NK-92 treated with Interleukin-12 subunit alpha and Interleukin-12 subunit beta, amount 100 ng/mL, for 24 hours (cell line): ENCODE measurements around the gene C1QL2.

Experiments
- DNase-seq: peaks from one replicate; lab custom pipeline; 2025; lab: John Stamatoyannopoulos, UW

Gene C1QL2

DNA sequence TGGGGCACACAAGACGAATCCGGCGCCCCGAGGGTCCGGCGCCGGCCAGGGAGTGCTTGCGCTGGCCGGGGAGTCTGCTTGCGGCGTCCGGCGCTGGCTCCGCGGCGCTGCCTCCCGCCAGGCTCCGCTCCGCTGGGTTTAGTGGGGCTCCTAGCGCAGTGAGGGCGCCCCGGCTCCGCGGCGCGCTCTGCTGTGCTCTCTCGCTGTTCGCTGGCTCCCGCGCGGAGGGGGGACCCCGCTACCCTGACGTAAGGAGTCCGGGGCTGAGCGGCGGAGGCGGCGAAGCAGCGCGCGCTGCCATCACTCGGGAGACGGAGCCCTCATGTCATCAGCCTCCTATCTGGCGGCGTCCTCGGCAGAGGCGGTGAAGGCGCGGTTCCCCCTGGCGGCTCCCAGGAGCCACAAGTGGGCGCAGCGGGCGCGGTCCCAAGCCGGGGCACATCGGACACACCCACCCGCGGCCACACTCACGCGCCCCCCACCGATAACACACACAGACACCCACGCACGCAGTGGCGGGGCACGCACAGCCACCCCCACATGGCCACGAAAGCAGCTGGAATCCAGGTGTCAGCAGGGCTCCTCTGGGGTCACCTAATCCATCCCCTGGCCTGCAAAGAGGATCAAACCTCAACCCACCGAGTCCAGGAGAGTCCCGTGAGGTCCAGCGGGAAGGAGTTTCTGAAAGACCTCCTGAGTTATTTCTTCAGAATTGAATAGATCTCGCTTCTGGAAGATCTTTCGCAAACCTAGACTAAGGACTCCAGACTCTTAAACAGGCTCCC lies at the start of gene C1QL2:
TSS of gene C1QL2 (minus strand) at position 189 of the 785 bp plus-strand sequence. CDS start 482 bp downstream, outside the sequence.
- no peak for DNase-seq

DNA sequence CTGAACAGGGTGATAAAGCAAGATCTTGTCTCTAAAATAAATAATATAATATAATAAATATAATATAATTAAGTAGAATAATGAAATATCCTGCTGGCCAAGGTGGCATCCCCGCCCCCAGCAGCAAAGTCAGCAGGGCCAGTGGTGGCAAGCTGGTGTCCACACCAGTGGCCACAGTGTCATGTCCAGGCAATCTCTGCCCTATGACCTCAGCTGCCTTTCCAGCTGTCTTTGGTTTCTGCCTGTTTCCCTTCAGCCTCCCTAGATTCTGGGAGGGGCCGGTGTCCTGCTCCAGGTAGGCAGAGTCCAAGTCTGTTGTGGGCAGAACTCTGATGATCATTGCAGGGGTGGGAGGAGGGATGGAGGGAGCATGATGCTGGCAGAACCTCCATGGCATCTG lies 48.9 kb upstream of the C1QL2 start:
- DNase-seq, result no peak

DNA sequence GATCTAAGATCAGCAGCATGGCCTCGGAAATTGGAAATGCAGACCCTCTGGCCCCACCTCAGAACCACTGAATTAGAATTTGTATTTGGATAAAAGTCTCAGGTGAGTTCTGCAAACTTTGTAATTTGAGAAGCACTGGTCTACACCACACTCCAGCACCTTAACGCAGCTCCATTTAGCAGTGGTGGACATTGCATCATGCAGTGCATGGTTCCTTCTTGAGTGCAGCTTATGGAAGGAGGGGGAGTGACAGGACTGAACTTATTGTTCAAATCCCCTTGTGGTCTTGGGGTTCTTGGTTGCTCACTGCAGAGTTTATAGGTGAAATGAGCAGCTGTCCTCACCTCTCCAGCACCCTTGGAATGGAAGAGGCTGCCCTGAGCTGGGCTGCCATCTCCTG lies 47.6 kb upstream of the C1QL2 start:
- no peak for DNase-seq

DNA sequence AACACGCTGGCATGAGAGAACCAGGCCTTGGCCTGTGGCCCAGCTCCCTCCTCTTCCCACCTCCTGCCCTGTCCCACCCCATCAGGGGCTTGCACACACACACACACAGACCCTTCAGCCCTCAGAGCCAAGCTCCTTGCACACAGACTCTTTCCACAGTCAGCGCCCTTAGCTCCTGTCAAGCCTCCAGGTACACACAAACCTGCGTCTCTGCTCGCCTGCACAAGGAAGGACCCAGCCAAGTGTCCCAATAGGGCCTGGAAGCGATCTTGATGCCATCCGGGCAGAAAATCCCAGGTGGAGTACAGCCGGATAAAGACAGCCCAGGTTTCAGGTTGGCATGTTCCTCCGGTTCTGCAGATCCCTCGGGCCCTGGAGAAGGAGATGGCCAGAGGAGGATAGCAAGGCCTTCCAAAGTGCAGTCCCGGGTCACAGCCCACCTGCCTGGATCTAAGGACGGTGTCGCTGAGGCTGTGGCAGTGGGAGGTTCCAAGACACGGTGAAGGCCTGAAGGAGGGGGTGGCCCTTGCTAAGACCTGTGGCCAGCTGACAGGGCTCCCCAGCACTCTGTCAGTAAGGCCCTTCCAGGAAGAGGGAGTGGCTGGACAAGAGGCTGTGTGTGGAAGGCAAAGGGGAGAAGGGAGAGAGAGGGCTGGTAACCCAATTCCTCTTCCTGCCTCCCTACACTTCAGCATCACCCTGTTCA lies 46.6 kb upstream of the C1QL2 start:
- DNase-seq, result no peak

DNA sequence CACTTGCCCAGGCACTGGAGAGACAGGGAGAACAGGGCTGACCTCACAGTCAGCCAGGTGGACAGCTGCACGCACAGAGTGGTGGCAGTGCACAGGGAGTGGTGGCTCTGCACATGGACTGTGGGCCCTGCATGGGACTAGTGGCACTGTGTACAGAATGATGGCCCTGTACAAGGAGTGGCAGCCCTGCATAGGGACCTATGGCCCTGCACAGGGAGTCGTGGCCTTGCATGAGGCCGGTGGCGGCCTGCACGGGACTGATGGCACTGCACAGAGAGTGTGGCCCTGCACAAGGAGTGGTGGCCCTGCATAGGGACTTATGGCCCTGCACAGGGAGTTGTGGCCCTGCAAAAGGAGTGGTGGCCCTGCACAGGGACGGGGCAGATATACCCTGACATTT lies 46.0 kb upstream of the C1QL2 start:
- no peak for DNase-seq

DNA sequence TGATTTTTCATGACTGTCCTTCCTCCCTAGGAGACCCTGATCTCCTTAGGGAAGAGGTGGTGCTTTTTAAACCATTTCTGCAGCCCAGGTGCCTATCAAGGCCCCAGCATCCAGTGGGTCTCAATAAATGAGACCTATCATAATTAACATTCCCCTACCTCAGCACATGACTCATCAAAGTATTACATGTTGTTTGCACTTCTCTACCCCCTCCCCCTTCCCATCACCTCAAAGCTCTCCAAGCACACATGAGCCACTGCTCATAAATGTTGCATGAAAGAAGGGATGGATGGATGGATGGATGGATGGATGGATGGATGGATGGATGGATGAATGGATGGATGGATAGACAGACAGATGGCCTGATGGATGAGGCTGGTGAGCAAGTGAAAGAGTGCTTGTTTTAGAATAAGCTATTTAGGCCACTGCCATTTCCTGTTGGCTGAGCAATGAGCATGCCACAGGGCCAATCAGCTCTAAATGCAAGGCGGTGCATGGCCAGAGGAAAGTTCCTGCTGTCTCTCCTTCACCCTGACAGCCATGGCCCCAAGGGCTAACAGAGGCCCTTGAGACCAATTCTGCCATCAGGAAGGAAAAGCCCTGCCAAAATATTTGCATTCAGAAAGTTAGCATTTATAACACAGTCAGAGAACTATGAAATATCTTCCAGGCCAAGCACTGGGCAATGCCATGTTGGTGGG lies 44.2 kb upstream of the C1QL2 start:
- DNase-seq, result no peak

DNA sequence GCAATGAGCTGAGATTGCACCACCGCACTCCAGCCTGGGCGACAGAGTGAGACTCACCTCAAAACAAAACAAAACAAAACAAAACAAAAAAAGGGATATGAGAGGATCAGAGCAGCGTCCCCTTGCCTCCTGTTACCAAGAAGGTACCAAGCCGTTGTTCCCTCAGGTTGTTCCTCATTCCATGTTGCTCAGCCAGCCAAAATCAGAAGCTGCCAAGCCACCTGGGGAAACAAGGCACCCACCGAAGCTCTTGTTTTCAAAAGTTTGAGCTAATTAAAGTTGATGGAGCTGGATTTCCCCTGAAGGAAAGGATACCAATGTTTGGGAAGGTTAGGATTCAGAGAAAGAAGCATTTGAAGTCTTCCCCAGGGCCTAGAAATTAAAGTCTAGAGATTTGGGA lies 43.3 kb upstream of the C1QL2 start:
- no peak for DNase-seq

DNA sequence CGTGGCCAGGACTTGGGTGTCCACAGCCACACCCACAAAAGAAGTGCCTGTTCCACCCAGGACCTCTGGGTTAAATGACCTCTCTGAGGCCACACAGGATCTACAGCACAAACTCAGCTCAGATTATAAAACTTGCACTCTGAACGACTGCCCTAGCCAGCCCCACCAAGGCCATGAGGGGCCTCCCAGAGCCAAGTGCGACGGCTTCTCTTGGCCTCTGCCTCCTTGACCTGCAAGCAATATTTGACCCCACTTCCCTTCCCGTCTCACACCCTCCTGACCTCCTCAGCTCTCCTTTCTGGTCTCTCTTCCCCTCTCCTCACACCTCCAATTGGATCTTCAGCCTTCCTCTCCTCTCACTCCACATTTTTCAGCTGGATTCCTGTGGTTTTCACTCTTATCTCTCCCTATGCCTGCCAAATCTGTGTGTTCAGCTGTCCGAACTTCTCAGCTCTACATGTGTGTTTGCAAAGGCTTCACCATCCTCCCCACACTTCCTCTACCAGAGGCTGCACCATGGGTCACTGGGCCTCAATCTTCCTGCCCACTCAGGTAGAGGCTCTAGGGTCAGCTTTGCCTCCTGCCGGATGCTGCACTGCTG lies 39.8 kb upstream of the C1QL2 start:
- DNase-seq, result no peak

DNA sequence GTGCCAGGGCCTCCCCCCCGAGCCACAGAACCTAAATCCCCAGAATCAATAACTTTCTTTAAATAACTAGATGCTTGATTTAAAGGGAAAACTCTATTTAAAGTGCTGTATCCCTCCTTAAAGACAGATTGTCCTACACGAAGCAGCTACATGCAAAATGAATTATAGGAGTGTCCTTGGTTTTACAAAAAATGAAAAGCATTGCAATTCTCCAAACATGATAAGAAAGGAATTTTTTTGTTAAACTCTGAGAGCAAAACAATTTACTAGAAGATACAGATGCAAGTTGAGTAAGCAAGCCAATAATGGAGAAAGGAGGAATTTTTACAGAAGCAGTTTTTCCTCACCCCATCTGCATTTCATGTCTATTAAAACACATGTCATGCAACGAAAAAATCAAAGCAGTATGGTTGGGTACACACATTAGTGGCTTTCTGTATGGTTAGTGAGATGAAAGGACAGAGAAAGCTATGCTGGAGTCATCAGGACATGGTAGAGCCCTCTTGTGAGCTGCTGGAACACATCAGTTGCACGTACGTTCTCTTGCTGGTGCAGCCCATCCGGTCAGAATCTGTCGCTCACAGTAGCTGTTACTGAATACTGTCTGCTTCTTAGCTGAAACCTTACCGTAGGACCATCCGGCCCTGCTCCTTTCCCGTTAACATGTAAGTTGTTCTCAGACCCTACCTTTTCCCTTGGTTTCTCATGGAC lies 39.1 kb upstream of the C1QL2 start:
- no peak for DNase-seq

DNA sequence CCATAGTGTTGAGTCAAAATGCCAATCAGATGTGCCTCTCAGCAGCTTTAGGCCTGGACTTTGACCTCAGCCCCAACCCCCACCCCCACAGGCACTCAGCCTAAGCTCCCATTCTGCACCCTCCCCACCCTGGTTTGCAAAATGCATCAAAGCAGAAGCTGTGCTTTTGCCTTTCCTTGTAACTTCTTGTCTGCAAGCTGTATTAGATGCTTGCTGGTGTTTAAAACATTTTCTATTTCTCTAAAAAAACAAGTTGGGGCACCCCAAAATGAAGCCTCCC lies 38.5 kb upstream of the C1QL2 start:
- DNase-seq, result no peak

DNA sequence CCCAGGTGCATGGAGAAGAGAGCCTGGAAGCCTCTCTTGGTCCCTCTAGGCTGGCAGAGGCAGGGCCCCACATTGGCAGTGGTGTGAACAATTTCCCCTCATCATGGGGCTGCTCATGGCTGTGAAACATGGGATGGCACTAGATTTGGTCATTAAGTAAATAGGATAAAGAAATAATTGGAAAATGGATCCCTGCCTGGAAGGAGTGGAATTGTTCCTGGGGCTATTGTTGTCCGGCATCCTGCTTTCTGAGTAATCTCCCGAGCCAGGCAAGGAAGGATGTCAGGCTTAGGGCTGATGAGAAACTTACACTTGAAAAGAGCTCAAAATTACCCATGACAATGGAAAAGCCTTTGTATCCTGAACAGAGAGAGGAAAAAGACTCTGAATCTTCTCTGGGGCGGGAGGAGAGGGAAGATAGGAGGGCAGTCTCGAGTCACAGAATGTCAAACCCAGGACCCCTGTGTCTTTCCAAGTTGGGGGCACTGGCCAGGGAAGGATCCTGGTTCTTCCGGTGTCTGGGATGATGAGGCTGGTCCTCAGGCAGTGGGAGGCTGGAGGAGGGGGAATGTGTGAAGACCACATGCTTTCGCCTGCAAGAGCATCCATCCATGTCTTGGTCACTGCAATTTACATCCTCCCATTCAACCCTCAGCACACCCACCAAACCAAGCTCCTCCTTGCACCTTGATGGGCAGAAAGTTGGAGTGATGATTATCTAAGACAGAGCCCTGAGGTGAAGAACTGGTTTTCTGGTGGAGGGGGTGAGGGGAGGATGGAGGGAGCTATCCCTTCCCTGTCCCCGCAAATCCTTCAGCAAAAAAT lies 38.0 kb upstream of the C1QL2 start:
- DNase-seq, result no peak

DNA sequence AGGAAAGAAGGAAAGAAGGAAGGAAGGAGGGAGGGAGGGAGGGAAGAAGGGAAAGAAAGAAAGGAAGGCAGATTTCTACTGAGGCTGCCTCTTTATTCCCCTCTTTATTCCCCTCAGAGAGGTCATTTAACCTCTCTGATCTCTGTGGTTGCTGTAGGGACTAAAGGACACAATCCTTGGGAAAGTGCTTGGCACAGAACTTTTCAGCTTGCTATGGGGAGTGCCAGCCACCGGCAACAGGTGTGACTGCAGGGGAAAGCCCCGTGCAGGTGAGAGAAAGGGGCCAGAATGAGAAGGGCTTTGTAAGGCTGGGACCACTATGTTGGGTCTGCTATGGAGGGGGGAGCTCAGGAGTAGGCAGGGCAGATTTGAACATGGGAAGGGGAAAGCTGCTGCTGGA lies 37.3 kb upstream of the C1QL2 start:
- no peak for DNase-seq

DNA sequence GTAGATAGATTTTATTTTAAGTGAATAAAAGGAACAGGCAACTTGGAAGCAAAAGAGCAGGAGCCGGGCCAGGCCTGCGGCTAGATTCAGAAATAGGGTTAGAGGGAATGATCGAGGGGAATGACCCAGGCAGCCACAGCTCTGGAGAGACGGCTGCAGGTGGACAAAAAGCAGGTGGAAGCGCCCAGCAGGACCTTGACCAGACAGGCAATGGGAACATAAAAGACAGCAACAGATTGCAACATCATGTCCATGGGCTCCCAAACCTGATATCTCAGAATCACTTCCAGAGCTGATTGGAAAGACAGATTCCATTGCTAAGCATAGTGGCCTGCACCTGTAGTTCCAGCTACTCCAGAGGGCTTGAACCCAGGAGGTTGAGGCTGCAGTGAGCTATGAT lies 36.5 kb upstream of the C1QL2 start:
- no peak for DNase-seq

DNA sequence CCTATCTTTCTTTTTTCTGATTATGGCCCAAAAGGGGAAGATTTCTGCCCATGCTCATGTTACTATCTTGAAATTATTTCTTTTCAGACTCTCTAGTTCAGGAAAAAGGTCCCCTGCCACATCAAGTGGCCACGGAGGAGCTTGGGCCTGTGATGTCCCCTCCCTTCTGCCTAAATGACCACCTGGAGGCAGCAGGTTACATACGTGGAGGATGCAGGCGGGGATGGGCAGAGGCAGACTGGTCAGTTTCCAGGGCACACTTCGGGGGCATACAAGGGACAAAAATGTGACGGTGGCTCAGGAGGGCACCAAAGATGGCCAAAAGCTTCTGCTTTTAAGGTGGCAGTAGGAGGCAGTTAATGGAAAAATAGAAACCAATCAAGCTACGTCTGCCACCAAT lies 34.3 kb upstream of the C1QL2 start:
- DNase-seq, result no peak

DNA sequence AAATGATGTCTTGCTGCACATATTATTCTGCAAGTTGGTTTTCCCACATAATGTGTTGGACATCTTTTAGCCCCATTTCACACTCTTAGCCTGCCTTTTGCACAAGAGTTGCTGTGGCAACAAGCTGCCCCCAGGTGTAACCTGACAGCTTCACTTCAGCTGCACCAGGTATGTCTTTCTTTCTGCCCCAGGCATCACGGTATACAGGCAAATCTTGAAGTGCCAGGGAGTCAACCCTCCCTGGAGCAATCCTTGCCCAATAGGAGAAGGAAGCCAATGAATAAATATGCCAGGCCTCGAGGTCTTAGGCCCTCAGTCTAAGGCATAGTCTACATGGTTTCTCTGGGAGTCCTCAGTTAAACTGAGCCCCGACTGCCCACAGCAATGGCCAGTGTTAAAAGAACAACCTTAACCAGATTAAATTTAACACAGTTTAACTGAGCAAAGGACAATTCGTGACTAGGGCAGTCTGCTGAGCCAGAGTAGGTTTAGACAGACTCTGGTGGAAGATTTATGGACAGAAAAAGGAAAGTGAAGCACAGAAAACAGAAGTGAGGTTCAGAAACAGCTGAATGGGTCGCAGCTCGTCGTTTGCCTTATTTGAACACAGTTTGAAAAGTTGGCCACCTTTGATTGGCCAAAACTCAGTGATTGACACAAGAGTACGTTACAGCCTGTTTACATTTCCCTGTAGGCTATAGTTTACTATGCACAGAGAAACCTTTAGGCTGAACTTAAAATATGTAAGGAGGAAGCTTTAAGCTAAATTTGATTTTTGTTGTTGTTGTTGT lies 32.0 kb upstream of the C1QL2 start:
- DNase-seq, result no peak

DNA sequence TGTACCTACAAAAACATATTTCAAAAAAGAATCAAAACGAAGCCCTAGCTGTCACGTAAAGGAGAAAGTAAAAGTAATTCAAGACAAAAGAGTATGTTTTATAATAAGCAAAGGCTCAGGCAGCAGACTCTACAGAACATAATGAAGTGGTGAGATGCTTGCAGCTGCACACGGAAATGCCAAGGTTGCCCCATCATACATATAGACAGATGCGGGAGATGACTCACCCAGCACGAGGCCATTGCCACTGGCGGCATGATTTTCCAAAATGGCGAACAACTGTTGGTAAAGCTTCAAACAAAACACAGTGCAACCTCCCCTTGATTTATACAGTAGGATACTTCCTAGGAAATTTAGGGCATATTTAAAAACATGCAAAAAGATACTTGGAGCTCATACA lies 26.0 kb upstream of the C1QL2 start:
- no peak for DNase-seq

DNA sequence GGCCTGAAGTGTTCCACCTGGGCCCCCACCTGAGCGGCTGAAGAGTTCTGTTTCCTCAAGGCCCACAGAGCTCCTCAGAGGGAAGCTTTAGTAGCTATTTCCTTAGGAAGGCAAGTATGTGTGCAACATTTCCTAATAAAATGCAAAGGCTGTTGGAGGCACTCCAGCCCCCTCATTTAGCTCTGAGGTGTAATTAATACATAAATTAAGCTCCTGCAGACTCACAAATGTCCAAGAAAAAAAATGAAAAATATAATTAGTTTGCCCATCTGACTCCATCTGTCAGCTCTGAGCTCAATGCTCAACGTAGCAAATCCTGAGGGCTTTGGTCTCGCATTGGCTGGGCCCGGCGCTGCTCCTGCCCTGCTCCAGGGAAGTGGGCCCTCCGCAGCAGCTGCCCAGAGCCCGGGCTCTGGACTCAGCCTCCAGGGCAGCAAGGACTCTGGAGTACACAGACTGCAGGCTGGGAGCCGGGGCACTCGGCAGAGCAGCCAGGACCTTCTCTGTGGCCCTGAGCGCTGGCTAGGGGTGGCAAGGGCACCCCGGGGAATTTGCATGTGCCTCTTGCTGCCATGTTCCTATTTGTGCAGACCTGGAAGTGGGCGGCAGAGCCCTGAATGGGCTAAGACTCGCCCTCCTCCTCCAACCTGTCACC lies 23.4 kb upstream of the C1QL2 start:
- no peak for DNase-seq

DNA sequence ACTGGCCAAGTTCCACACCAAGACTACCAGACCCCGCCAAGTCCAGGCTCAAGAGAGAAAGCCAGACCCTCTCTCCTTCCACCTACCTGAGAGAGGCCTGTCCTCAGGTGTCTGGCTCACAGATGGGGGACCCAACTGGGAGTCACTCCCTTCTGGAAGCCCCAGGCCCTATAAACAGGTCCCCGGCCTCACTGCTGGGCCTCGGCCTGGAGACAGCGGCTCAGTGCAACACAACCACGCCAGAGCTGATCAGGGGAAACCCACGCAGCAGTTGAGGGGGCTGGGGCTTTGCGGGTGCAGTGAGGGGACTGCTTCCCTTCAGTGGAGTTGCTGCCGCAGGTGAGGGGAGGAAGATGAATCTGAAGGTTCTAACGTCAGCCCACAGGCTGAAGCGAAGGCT lies 22.8 kb upstream of the C1QL2 start:
- no peak for DNase-seq

DNA sequence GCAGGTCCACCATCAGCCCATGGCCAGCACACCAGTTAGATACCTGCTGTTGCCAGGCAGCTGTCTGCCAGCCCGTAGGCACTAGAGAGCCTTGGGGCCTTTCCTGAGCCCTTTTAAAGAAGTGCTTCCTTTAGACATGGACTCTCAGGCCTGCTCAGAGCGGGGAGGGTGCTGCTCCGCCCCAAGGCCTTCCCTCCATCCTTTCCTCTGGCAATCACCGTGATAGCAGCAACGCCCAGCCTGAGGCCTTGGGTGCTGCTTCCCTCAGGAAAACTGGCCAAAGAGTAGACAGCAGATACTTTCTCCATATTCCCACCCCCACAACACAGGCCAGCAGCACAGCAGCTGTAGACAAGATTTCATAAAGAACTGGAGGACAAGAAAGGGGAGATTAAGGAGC lies 22.3 kb upstream of the C1QL2 start:
- no peak for DNase-seq

DNA sequence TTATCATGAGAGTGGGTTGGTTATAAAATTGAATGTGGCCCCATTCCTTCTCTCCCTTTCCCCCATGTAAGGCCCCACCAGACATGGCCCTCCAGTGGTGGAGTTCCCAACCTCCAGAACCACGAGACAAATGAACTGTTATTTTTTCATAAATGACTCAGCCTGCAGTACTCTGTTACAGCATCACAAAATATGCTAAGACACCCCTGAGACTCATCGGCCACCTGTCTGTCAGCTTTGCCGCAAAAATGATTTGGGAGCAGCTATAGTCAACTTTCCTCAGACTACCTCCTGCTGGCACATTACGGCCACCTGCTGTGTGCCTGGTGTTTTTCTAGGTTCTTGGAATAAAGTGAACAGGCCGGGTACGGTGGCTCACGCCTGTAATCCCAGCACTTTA lies 21.4 kb upstream of the C1QL2 start:
- no peak for DNase-seq
